Measurements from ENCODE around the gene HAVCR1.
"Not testable (repeated sequence)": the region's sequence is repeated elsewhere in the genome, so short reads cannot be mapped to it uniquely, and the experiment has no call there.

HAVCR1 gene

DNA sequence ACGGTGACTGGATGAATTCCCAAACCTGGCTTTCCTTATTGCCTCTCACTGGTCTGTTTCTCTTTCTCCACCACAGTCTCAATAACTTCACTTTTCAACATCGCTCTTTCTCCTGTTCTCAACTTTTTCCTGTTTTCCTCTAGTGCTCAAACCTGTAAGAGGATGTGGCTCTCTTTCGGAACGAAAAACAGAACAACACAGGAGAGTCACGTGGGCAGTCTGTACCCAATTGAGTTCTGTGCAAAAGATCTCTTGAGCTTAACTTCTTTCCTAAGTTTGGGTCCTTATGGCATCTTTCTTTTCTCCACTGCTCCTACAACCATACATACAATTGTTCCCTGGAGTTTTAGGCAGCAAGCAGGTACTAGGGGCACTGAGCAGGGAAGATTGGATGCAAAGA is 8.9 kb downstream of the HAVCR1 start:
- no peak for DNase-seq (ENCODE audit: low read depth)

DNA sequence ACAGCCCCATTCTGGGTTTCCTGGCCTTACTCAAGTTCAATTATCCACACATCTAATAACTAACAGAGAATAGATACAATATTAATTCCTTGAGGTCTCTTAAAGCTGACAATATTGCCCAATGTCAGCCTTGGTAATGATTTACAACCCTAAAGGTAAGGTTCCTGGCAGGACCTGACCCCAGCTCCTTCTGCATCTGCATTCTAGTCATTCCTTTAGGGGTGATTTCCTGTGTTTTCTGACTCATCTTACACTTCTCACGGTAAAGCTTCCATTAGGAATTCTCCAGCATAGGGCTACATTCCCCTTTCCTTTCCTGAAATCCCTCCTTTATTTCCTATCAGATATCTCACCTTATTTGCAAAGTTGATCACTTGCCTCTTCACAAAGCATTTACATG is 9.3 kb downstream of the HAVCR1 start:
- DNase-seq (ENCODE audit: low read depth) = no peak

DNA sequence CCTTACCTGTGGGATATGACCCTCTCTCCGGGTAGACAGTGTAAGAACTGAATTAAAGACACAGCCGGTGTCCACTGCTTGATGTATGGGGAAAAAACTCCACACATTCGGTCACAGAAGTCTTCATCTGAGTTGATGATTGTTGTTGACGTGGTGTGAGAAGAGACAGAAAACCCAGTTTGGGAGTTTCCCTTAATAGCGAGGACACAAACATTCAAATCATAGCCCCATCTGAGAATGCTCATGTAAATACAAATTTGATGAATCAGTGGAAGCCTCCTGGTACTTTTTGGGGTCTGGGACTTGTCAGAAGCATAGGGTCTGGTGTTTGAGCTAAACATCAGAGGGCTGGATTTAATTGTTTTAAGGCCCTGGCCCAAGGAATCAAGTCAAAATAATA is 11.0 kb downstream of the HAVCR1 start:
- DNase-seq (ENCODE audit: low read depth) = no peak

DNA sequence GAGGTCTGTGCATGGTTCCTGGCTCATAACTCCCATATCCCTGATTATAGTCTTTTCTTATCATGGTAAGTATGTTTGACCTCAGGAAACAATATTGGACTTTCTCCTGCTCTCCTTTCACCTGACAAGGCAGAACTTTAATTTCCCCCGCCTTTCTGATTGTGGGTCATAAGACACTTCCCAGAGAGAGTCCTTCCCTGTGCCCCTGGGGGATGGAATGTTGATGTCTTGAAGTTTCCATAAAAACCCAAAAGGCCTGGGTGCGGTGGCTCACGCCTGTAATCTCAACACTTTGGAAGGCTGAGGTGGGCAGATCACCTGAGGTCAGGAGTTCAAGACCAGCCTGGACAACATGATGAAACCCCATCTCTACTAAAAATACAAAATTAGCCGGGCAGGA is 11.9 kb downstream of the HAVCR1 start:
- DNase-seq (ENCODE audit: low read depth) = not testable (repeated sequence)

DNA sequence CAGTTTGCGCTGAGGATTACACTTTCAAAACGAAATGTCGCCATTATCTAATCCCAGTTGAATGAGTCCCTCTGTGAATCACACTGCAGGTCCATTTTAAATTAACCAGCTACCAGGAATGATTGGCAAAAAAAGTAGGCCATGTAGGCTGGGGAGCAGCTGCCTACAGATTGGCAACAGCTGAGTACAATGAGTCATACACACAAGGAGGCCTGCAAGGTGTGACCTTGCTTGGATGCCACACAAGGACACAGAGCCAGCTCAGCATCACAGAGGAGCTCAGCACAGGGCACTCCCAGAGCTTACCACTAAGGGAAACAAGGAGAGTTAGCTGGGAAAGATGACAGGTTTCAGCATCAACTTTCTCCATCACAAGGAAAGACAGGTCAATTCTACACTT is 12.9 kb downstream of the HAVCR1 start:
- no peak for DNase-seq (ENCODE audit: low read depth)

DNA sequence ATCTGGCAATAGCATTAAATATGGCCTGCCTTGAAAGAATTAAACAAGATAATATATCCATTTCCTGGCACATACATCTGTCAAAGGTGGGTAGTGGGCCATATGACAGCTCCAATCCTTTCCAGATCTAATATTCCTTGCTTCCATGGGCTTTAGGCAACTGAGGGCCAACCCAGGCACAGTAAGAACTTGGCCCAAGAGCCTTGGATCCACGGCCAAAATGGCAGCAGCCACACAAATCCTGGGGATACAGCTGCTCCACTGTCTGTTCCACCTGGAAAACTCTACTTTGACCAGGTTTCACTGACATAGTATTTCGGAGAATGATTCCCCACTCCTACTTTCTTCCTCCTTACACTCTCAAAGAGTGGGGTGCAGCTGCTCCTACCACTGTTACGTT is 13.3 kb downstream of the HAVCR1 start:
- DNase-seq (ENCODE audit: low read depth) = no peak

- DNase-seq (ENCODE audit: low read depth) = no peak
These were observed 20.2 kb downstream of the HAVCR1 start for GRCh38 chr5:157038568-157039187.

DNA sequence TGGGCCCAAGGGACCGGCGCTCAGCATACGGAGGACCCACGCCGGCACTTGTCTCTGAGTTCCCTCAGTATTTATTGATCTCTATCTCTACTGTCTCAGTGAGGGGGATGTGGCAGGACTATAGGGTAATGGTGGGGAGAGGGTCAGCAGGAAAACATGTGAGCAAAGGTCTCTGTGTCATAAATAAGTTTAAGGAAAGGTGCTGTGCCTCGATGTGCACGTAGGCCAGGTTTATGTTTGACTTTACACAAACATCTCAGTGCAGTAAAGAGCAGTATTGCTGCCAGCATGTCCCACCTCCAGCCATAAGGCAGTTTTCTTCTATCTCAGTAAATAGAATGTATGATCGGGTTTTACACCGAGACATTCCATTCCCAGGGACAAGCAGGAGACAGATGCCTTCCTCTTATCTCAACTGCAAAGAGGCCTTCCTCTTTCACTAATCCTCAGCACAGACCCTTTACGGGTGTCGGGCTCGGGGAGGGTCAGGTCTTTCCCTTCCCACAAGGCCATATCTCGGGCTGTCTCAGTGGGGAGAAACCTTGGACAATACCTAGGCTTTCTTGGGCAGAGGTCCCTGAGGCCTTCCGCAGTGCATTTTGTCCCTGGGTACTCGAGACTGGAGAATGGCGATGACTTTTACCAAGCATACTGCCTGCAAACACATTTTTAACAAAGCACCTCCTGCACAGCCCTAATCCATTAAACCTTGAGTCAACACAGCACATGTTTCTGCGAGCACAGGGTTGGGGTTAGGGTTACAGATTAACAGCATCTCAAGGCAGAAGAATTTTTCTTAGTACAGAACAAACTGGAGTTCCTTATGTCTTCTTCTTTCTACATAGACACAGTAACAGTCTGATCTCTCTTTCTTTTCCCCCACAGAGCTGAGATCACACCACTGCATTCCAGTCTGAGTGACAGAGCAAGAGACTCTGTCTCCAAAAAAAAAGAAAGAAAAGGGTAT is 24.5 kb downstream of the HAVCR1 start:
- not testable (repeated sequence) for DNase-seq (ENCODE audit: low read depth)

DNA sequence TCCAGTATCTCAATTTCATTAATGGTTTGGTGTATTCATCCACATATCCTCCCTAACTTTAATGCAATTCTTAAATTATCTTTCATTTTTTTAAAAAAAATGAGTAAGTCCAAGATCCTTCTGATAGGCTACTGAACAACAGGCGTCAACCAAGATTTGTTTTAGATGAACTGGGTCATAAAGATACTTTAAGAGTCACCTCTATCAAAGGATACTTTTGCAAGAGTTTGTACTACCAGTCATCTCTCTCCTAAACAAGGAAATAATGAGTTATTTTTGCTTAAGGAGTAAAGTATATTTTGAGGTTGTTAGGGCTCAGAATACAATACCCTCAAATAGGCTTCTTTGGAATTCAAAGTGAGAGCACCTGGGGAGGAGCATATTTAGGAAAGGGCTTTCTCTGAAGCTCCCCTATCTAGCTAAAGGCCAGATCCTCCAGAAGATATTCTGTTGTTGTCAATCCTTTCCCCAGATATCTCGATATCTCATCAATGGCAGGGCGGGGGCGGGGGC is 25.8 kb downstream of the HAVCR1 start:
- no peak for DNase-seq (ENCODE audit: low read depth)

DNA sequence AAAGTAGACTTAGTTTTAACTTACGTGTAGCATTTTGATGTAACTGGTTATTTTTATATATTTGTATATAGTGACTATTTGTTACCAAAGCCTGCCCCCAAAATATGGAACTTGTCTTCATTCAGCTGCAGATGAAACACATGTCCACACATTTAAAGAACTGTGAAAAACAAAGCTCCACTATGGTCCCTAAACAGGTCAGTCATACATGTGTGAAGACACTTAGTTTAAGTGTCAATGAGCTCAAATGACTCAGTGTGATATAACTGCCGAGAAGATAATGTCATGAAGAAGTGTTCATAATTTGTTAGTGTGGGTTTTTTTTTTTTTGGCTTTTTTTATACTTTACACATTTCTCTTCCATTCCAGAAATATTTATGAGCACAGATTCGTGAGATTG is 28.2 kb downstream of the HAVCR1 start:
- no peak for DNase-seq (ENCODE audit: low read depth)

DNA sequence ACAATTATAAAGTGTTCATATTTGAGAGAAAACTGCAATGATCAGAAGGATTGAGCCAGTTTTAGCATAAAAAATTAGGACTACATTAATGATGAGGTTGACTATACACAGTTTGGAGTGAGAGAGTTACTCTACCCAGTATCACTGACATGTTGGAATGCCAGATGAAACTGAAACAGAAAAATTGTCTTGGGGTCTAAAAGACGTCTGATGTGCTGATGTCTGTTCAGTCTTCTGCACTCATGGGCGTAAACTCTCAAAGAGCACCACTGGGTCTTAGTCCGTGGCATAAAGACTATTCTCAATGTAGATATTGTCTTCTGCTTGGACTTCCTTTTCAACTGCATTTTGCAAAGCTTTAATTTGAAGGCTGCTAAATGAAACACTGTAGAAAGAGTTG is 29.5 kb downstream of the HAVCR1 start:
- no peak for DNase-seq (ENCODE audit: low read depth)

GRCh38 chr5:157027663-157028062 is 31.3 kb downstream of the HAVCR1 start:
- DNase-seq (ENCODE audit: low read depth) = not testable (repeated sequence)

- no peak for DNase-seq (ENCODE audit: low read depth)
These were observed 32.0 kb downstream of the HAVCR1 start for GRCh38 chr5:157026789-157027424.

GRCh38 chr5:157025093-157025698 is 33.7 kb downstream of the HAVCR1 start:
- no peak for DNase-seq (ENCODE audit: low read depth)

GRCh38 chr5:157024208-157024959 is 34.5 kb downstream of the HAVCR1 start:
- DNase-seq (ENCODE audit: low read depth) = no peak

DNA sequence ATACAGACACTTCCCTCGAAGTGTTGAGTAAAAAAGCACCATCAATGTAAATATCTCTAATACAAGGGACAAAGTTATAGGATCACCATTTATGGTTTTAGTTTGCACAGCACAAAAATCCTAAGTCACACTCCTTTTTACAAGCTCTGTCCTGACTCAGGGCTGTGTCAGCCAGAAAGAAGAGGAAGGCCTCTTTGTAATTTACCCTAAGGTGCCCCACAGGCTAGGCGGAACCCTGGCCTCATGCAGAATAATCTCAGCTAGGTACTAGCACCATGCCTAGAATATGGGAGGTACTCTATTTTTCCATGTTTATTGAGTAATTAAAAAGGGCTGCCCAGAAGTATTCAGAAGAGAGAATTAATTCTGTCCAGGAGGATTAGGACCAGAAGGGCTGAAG is 36.9 kb downstream of the HAVCR1 start:
- DNase-seq (ENCODE audit: low read depth) = no peak

GRCh38 chr5:157020511-157021222 is 38.2 kb downstream of the HAVCR1 start:
- no peak for DNase-seq (ENCODE audit: low read depth)

DNA sequence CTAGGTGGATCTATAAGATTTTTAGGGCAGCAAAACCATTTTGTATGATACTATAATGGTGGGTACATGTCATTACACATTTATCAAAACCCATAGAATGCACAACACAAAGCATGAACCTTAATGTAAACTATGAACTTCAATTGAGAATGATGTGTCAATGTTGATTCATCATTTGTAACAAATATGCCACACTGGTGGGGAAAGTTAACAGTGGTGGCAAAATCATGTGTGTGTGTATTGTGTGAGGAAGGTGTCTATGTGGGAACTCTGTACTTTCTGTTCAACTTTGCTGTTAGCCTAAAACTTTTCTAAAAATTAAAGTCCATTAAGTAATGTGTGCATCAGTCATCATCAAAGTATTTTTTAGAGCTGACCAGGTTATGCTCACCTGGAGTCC is 38.9 kb downstream of the HAVCR1 start:
- no peak for DNase-seq (ENCODE audit: low read depth)

DNA sequence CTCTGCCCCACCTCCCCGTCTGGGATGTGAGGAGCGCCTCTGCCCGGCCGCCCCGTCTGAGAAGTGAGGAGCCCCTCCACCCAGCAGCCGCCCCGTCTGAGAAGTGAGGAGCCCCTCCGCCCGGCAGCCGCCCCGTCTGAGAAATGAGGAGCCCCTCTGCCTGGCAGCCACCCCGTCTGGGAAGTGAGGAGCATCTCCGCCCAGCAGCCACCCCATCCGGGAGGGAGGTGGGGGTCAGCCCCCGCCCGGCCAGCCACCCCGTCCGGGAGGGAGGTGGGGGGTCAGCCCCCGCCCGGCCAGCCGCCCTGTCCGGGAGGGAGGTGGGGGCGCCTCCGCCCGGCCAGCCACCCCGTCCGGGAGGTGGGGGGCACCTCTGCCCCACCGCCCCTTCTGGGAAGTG is 44.8 kb downstream of the HAVCR1 start:
- DNase-seq (ENCODE audit: low read depth) = not testable (repeated sequence)

- no peak for DNase-seq (ENCODE audit: low read depth)
These were observed 52.7 kb downstream of the HAVCR1 start for GRCh38 chr5:157006262-157006661.

Measured in fibroblast of the conjunctiva (primary cell).